K562 (cell line): ENCODE results near the gene PKD1L1. TPM values are rescaled to one million over a fixed set of nuclear protein-coding genes. Genes with fewer than 3 reads are reported as not detected.
"Not testable (repeated sequence)": the region's sequence is repeated elsewhere in the genome, so short reads cannot be mapped to it uniquely, and the experiment has no call there.

Source experiments
- ATAC-seq: fragments of 200-7000 bp; cut with Tn5 transposase; 3 replicates; pipeline ENCODE4 v1.9.1; 2020; ENCODE audit warnings: moderate library complexity
- BruUV-seq: library from RNA; stranded (reverse); fragments of 400-500 nt; replicated peaks from 2 replicates; lab custom pipeline; 2021; lab: Mats Ljungman, UMichigan
- CTCF ChIA-PET: fragments of 300-600 bp; formaldehyde crosslinking; extraction: SDS; loops from one replicate; lab custom pipeline; 2021; ENCODE audit warnings: low intra/inter-chr PET ratio; lab: Yijun Ruan, JAX
- POLR2A ChIA-PET: fragments of 300-600, 350-650 bp; sonication (Branson Sonifier 250); formaldehyde crosslinking; extraction: SDS; loops from one replicate; lab custom pipeline; 2021; ENCODE audit warnings: antibody characterized with exemption, inconsistent platforms; lab: Yijun Ruan, JAX
- DNase-seq, 4 experiments: peaks; one replicate each; pipeline versions ENCODE4 v3.0.0 to v3.0.0-alpha.2; 2011 to 2018; ENCODE audit warnings: low spot score in 3 of 4, mixed read lengths in 3 of 4; ENCODE audit errors: extremely low read depth in 1 of 4
- FAIRE-seq: peaks from 2 replicates; lab custom pipeline; 2011; peaks lifted over from hg19 to GRCh38; lab: Jason Lieb, UNC
- H2AFZ ChIP-seq: 2 replicates; pipeline ENCODE4 v1.6.0; 2011; ENCODE audit warnings: low read depth, low read length, control low read depth, inconsistent platforms
- H3K27ac ChIP-seq: fragments of 200-600 bp; 3 replicates; pipeline ENCODE4 v1.8.0; 2011; ENCODE audit warnings: low read depth, mild to moderate bottlenecking, control low read depth, inconsistent platforms, low read length, moderate library complexity, mixed read lengths; ENCODE audit errors: extremely low read depth
- H3K27me3 ChIP-seq, 2 experiments: fragments of 300-600 bp in 1 of 2; 2 replicates in 1 of 2; 3 replicates in 1 of 2; pipeline versions ENCODE4 v1.6.0 to v1.8.0; 2011; ENCODE audit warnings: inconsistent platforms in 2 of 2, low read length in 2 of 2, mild to moderate bottlenecking in 1 of 2, mixed read lengths in 1 of 2, moderate library complexity in 1 of 2; ENCODE audit not compliant: control insufficient read depth in 2 of 2, insufficient read depth in 2 of 2
- H3K36me3 ChIP-seq: fragments of 300-600 bp; 3 replicates; pipeline ENCODE4 v1.8.0; 2011; ENCODE audit warnings: mild to moderate bottlenecking, low read length, inconsistent platforms; ENCODE audit not compliant: control insufficient read depth, insufficient read depth
- H3K4me1 ChIP-seq, 2 experiments: fragments of 200-600 bp in 1 of 2; replicated peaks in 1 of 2; 2 replicates in 1 of 2; 3 replicates in 1 of 2; pipeline versions ENCODE4 v1.5.1 to v1.8.0; 2011; ENCODE audit warnings: inconsistent platforms in 2 of 2, low read length in 2 of 2, mild to moderate bottlenecking in 1 of 2, mixed read lengths in 1 of 2, moderate library complexity in 1 of 2; ENCODE audit not compliant: control insufficient read depth in 2 of 2, insufficient read depth in 2 of 2
- H3K4me2 ChIP-seq: 2 replicates; pipeline ENCODE4 v1.6.1; 2011; ENCODE audit warnings: low read length, control low read depth, inconsistent platforms, mixed read lengths; ENCODE audit not compliant: insufficient read depth
- H3K4me3 ChIP-seq: fragments of 200-600 bp; sonication (generic), shearing (Covaris generic); 2 replicates; pipeline ENCODE4 v1.5.1; 2016; ENCODE audit warnings: control low read depth, inconsistent platforms
- H3K79me2 ChIP-seq: fragments of 200-600 bp; 3 replicates; pipeline ENCODE4 v1.8.0; 2011; ENCODE audit warnings: low read length, inconsistent platforms; ENCODE audit not compliant: control insufficient read depth, insufficient read depth
- H3K9ac ChIP-seq, 2 experiments: 2 replicates each; pipeline versions ENCODE4 v1.6.0 to v1.6.1; 2011; ENCODE audit warnings: low read depth in 2 of 2, low read length in 2 of 2, control low read depth in 1 of 2, inconsistent platforms in 1 of 2, mild to moderate bottlenecking in 1 of 2, mixed read lengths in 1 of 2; ENCODE audit not compliant: insufficient read depth in 1 of 2
- H3K9me1 ChIP-seq: one replicate; pipeline ENCODE4 v1.6.0; 2011; ENCODE audit warnings: inconsistent platforms, mild to moderate bottlenecking, low read length, moderate library complexity; ENCODE audit not compliant: control insufficient read depth, insufficient read depth
- H3K9me3 ChIP-seq: replicated peaks from 2 replicates; pipeline ENCODE4 v1.5.1; 2011; ENCODE audit warnings: low read depth, low read length, inconsistent platforms; ENCODE audit not compliant: control insufficient read depth, insufficient read depth
- H4K20me1 ChIP-seq: replicated peaks from 2 replicates; pipeline ENCODE4 v1.6.1; 2011; ENCODE audit warnings: low read length, inconsistent platforms, mixed read lengths; ENCODE audit not compliant: control insufficient read depth, insufficient read depth
- STAT5A ChIP-seq: IDR thresholded peaks from 2 replicates; pipeline ENCODE4 v1.6.1; 2012; ENCODE audit warnings: low read length, inconsistent platforms, borderline replicate concordance
- ZNF146 ChIP-seq: IDR thresholded peaks from one replicate; pipeline ENCODE4 v1.6.1; 2018; ENCODE audit warnings: missing compliant biosample characterization; ENCODE audit not compliant: unreplicated experiment
- WGBS: fragments of 100-300 bp; shearing (Covaris generic); methylation state at CpG from one replicate; pipeline ENCODE4 v1.1.6; 2016; ENCODE audit warnings: low coverage, mixed read lengths; ENCODE audit not compliant: insufficient coverage; ENCODE audit errors: missing lambda C conversion rate; 5-methylcytosine and 5-hydroxymethylcytosine counted together
- in situ Hi-C: fragments of 300-500 bp; cut with MboI; formaldehyde crosslinking; loops from 4 replicates; pipeline ENCODE4 v1.15.0; 2018; ENCODE audit warnings: inconsistent platforms, mixed read lengths
- intact Hi-C: fragments of 100-400 bp; cut with micrococcal nuclease; formaldehyde crosslinking; loops from 2 replicates; pipeline ENCODE4 v1.14.2; 2022
- polyA plus RNA-seq, 8 experiments: library from polyadenylated mRNA; depleted of rRNA in 4 of 8; stranded (reverse) in 5 of 8; unstranded in 3 of 8; fragments of >200 nt; fragmentation: Nextera tagmentation in 2 of 8; fragmentation: Illumina TruSeq in 1 of 8; extraction: Ambion mirVana in 2 of 8; extraction: Trizol in 1 of 8; gene quantifications; 2 replicates each; pipeline versions ENCODE4 v1.2.1 to v1.2.3, GENCODE V29; 2011 to 2014; ENCODE audit warnings: inconsistent platforms in 1 of 8, missing spikeins in 1 of 8
- total RNA-seq, 7 experiments: library from RNA; depleted of rRNA in 6 of 7; stranded (reverse); fragments of >200 nt in 6 of 7; fragmentation: Illumina TruSeq in 2 of 7; extraction: Trizol in 2 of 7; gene quantifications; 2 replicates each; pipeline versions ENCODE4 v1.2.1 to v1.2.3, GENCODE V29; 2011 to 2021; ENCODE audit warnings: low replicate concordance in 1 of 7
- TF ChIP-seq, protein P1 (sequence below): sonication (generic); IDR thresholded peaks from 2 replicates; pipeline ENCODE4 v1.6.1; 2016

Gene PKD1L1
- total and polyA plus RNA-seq, 9 of the 15 experiments (the other 6 are each of a cell fraction or from before 2014, with no cell fraction given), result 0.01 to 0.02 TPM; not detected in 7

DNA sequence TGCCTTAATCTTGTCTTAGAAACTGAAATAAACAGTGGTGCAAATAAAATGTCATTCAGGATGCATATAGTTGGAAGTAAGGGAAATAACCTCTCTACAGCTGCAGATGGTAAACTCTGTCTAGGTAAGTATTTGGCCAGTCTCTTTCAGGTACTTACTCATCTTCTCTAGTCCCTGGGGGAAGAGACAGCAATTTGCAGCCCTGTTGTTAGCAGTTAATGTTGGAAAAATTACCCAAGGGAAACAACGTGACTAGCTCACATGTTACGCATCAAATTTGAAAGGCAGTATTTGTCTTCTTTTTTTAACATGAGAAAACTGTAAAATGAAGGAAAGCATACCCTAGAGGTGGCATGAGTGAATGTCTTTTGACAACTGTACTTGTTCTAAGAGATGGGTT, 34.3 kb upstream of the PKD1L1 start:
- intact Hi-C loops (no loop called here), in situ Hi-C loops (no loop called here)
- FAIRE-seq (peak; percentile 6), DNase-seq (no peak), ATAC-seq (no peak)
- Histone ChIP-seq H3K36me3 (peaks cover 11% of the 10 kb centered on the region; the same call in 2 of the 3 replicates), H3K4me1 (peaks cover 5 to 6% of the 10 kb centered on the region in 2 experiments; a peak in 3 of 5 replicates), H3K79me2 (peaks cover 13% of the 10 kb centered on the region), H3K27ac (no peak overlapping the region), H3K27me3 (no peaks in the 10 kb centered on the region), H3K9me3 (no peaks in the 10 kb centered on the region), H4K20me1 (no peaks in the 10 kb centered on the region), H2AFZ (peak overlapping the region; percentile 43; the same call in 1 of the 2 replicates), H3K4me2 (no peak overlapping the region)
- ChIA-PET POLR2A (no interaction called here), CTCF (no interaction called here)
- WGBS, result 9% methylated on average over 2 of the region's 2 CpGs
- no TSS peak for BruUV-seq
- no peak for TF ChIP-seq STAT5A
- TF ChIP-seq, protein P1, sequence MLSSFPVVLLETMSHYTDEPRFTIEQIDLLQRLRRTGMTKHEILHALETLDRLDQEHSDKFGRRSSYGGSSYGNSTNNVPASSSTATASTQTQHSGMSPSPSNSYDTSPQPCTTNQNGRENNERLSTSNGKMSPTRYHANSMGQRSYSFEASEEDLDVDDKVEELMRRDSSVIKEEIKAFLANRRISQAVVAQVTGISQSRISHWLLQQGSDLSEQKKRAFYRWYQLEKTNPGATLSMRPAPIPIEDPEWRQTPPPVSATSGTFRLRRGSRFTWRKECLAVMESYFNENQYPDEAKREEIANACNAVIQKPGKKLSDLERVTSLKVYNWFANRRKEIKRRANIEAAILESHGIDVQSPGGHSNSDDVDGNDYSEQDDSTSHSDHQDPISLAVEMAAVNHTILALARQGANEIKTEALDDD, result 0 out of 2 replicates have a peak, but pooled peaks have one; percentile 22
- TF ChIP-seq, all 486 proteins: peak for 1
- H3K4me3 ChIP-seq, result no peak overlapping the region
- H3K9ac ChIP-seq, result no peak overlapping the region
- H3K9me1 ChIP-seq, result no peaks in the 10 kb centered on the region

DNA sequence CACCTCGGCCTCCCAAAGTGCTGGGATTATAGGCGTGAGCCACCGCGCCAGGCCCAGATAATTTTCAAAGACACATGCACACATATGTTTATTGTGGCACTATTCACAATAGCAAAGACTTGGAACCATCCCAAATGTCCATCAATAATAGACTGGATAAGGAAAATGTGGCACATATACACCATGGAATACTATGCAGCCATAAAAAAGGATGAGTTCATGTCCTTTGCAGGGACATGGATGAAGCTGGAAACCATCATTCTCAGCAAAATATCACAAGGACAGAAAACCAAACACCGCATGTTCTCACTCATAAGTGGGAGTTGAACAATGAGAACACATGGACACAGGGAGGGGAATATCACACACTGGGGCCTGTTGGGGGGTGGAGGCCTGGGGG, 32.4 kb upstream of the PKD1L1 start:
- FAIRE-seq, H3K9ac ChIP-seq, intact Hi-C loops, H3K4me2 ChIP-seq, H4K20me1 ChIP-seq, H3K27ac ChIP-seq, H2AFZ ChIP-seq, H3K9me1 ChIP-seq, POLR2A ChIA-PET, in situ Hi-C loops, H3K9me3 ChIP-seq, BruUV-seq, H3K27me3 ChIP-seq, H3K4me3 ChIP-seq, H3K4me1 ChIP-seq, CTCF ChIA-PET, ATAC-seq, DNase-seq: not testable (repeated sequence)
- WGBS, result 100% methylated on average over 2 of the region's 5 CpGs
- Histone ChIP-seq H3K36me3 (peaks cover 30% of the 10 kb centered on the region), H3K79me2 (peaks cover 16% of the 10 kb centered on the region)
- TF ChIP-seq ZNF146, result peak; percentile 43
